GM10248 (cell line): ENCODE results near the gene ZNF516.

Source experiments
- CTCF ChIA-PET: fragments of 300-600 bp; sonication (Branson Sonifier 250); formaldehyde crosslinking; extraction: SDS; loops from one replicate; lab custom pipeline; 2021; ENCODE audit warnings: antibody characterized with exemption; lab: Yijun Ruan, JAX
- POLR2A ChIA-PET: fragments of 350-650 bp; sonication (Branson Sonifier 250); formaldehyde crosslinking; extraction: SDS; loops from one replicate; lab custom pipeline; 2020; ENCODE audit warnings: antibody characterized with exemption; lab: Yijun Ruan, JAX
- DNase-seq: peaks from one replicate; pipeline ENCODE4 v3.0.0; 2012; ENCODE audit errors: extremely low spot score
- CTCF ChIP-seq: IDR thresholded peaks from 2 replicates; pipeline ENCODE4 v1.5.1; 2012; ENCODE audit warnings: mild to moderate bottlenecking, low read depth; ENCODE audit errors: extremely low read depth, missing control alignments, control extremely low read depth

Gene ZNF516

GRCh38 chr18:76487782-76488181, 7.3 kb downstream of the ZNF516 start:
- CTCF ChIA-PET = interaction anchor here (1.3 to 2.1 kb wide), 3 partner anchors 9 to 15 kb away, joined by 5 to 8 read pairs (median 5); no protein-coding TSS in a partner anchor

GRCh38 chr18:76487070-76487469, 8.0 kb downstream of the ZNF516 start:
- no peak for TF ChIP-seq CTCF
- ChIA-PET POLR2A (no interaction called here), CTCF (interaction anchor here (1.8 to 2.1 kb wide), 2 partner anchors 12 to 16 kb away, joined by 5 read pairs; no protein-coding TSS in a partner anchor)
- DNase-seq = no peak

More at GRCh38 chr18:76487782-76488181, 7.3 kb downstream of the ZNF516 start:
- no peak for DNase-seq
- TF ChIP-seq CTCF = no peak
- POLR2A ChIA-PET = no interaction called here

- ChIA-PET POLR2A (no interaction called here), CTCF (interaction anchor here (1.8 to 2.1 kb wide), 2 partner anchors 12 to 16 kb away, joined by 5 read pairs; no protein-coding TSS in a partner anchor)
- no peak for TF ChIP-seq CTCF
- DNase-seq = no peak
These were observed 8.5 kb downstream of the ZNF516 start for GRCh38 chr18:76486574-76486973.

GRCh38 chr18:76486038-76486437, 9.0 kb downstream of the ZNF516 start:
- POLR2A ChIA-PET = no interaction called here
- TF ChIP-seq CTCF = no peak
- CTCF ChIA-PET = no interaction called here
- no peak for DNase-seq

- DNase-seq = no peak
- CTCF ChIA-PET = no interaction called here
- POLR2A ChIA-PET = interaction anchor here (0.6 kb wide), 1 partner anchor 1886 kb away, joined by 7 read pairs; no protein-coding TSS in a partner anchor
- no peak for TF ChIP-seq CTCF
These were observed 10.2 kb downstream of the ZNF516 start for GRCh38 chr18:76484749-76485387.

- POLR2A ChIA-PET = no interaction called here
- DNase-seq = no peak
- CTCF ChIA-PET = interaction anchor here (0.8 kb wide), 1 partner anchor 85 kb away, joined by 3 read pairs; no protein-coding TSS in a partner anchor
- TF ChIP-seq CTCF = no peak
These were observed 11.3 kb downstream of the ZNF516 start for GRCh38 chr18:76483780-76484179.
